Activated CD8-positive, alpha-beta memory T cell treated with anti-CD3 and anti-CD28 coated beads, Interleukin-2, amount 10 ng/mL, durations not matched to agents 7 days and 5 days (primary cell): Measurements from ENCODE around the gene WDR17. TPM values are rescaled to one million over a fixed set of nuclear protein-coding genes. Genes with fewer than 3 reads are reported as not detected.

Experiments used
- ATAC-seq: fragments of 150-1000 bp; cut with Tn5 transposase; one replicate; pipeline ENCODE4 v1.10.0; 2021; ENCODE audit warnings: moderate library complexity
- CTCF ChIA-PET: fragments of 350-600 bp; sonication (Branson Sonifier 250); formaldehyde crosslinking; loops from one replicate; lab custom pipeline; 2021; ENCODE audit warnings: antibody characterized with exemption; lab: Charles Lee
- DNase-seq: peaks from one replicate; pipeline ENCODE4 v3.0.0-alpha.2; 2020
- H3K27ac Mint-ChIP-seq: one replicate; pipeline ENCODE4 v1.8.0; 2021; ENCODE audit warnings: mild to moderate bottlenecking, mixed read lengths
- H3K27me3 Mint-ChIP-seq: one replicate; pipeline ENCODE4 v1.8.0; 2021; ENCODE audit warnings: mixed read lengths
- H3K36me3 Mint-ChIP-seq: one replicate; pipeline ENCODE4 v1.8.0; 2021; ENCODE audit warnings: mild to moderate bottlenecking, mixed read lengths
- H3K4me1 Mint-ChIP-seq: one replicate; pipeline ENCODE4 v1.8.0; 2021; ENCODE audit warnings: mixed read lengths
- H3K4me3 Mint-ChIP-seq: one replicate; pipeline ENCODE4 v1.8.0; 2021; ENCODE audit warnings: mild to moderate bottlenecking, moderate library complexity, mixed read lengths
- H3K9me3 Mint-ChIP-seq: one replicate; pipeline ENCODE4 v1.8.0; 2022; ENCODE audit warnings: low read depth, mixed read lengths
- total RNA-seq, 2 experiments: library from RNA; stranded (reverse); gene quantifications; one replicate each; pipeline ENCODE4 v1.2.3, GENCODE V29; 2021

Gene WDR17
- total RNA-seq, 2 experiments from 2014 or later: 0.26 to 0.44 TPM

DNA sequence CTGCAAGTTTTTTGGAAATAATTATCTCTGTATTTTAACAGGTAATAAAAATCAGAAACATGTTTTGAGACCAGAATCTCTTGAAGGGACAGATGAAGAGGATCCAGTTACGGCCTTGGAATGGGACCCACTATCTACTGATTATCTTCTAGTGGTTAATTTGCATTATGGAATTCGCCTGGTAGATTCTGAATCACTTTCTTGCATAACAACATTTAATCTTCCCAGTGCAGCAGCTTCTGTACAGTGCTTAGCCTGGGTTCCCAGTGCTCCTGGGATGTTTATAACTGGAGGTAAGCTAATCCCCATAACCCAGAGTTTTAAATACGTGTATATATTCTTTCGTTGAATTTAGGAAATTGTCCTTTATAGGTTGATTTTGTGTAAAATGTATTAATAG is 59.4 kb downstream of the WDR17 start:
- ATAC-seq: no peak
- CTCF ChIA-PET: no interaction called here
- Mint-ChIP-seq H3K4me1 (peaks cover 7% of the 10 kb centered on the region), H3K9me3 (no peaks in the 10 kb centered on the region), H3K27me3 (peaks cover 6% of the 10 kb centered on the region), H3K36me3 (no peaks in the 10 kb centered on the region), H3K27ac (no peak overlapping the region), H3K4me3 (no peak overlapping the region)
- DNase-seq: no peak

DNA sequence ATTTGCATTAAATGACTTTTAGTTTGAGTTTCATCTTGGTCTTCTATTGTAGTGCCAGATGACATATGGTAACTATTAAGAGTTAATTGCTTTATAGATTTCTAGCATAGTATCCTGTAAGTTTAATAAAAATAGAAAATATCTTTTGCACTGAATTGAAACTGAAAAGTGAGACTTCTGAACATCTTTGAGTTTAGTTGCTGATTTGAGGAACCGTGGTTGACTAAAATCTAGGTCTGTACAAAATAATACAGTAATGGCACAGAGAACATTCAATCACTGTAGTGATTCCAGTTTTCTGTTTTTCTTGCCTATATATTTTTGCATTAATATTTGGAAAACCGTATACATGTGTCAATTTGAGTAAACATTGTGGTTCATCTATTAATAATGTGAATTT is 69.0 kb downstream of the WDR17 start:
- H3K27me3 Mint-ChIP-seq: peaks cover 12% of the 10 kb centered on the region
- no peak overlapping the region for H3K4me3 Mint-ChIP-seq
- H3K36me3 Mint-ChIP-seq: no peaks in the 10 kb centered on the region
- DNase-seq: no peak
- no peak overlapping the region for H3K27ac Mint-ChIP-seq
- no peaks in the 10 kb centered on the region for H3K9me3 Mint-ChIP-seq
- ATAC-seq: no peak
- CTCF ChIA-PET: no interaction called here
- H3K4me1 Mint-ChIP-seq: no peaks in the 10 kb centered on the region

- no peak for ATAC-seq
- H3K36me3 Mint-ChIP-seq: no peaks in the 10 kb centered on the region
- CTCF ChIA-PET: interaction anchor here (0.6 kb wide), 1 partner anchor 143 kb away, joined by 3 read pairs; no protein-coding TSS in a partner anchor
Measured at GRCh38 chr4:176137631-176138030, 72.0 kb downstream of the WDR17 start.

DNA sequence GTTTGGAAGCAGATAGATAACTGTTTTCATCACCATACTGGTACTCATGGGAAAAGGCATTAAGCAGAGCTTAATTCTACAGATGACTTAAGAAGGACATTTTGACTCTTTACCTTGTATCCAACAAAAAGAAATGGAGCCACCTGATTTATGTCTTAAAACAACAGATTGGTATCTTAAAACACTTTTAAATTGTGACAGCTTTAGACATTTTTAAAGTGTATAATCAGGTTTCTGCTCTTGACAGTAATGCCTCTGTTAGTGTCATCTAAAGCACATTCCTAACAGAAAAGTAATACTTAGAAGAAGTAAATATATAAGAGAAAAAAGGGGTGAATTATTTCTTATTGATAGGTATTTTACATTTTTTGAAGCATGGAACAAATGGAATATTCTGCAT is 73.9 kb downstream of the WDR17 start:
- DNase-seq (no peak), ATAC-seq (no peak)
- CTCF ChIA-PET: no interaction called here
- peaks cover 11% of the 10 kb centered on the region for H3K27me3 Mint-ChIP-seq
- no peaks in the 10 kb centered on the region for H3K36me3 Mint-ChIP-seq
- no peaks in the 10 kb centered on the region for H3K4me1 Mint-ChIP-seq
- no peak overlapping the region for H3K4me3 Mint-ChIP-seq
- no peak overlapping the region for H3K27ac Mint-ChIP-seq
- H3K9me3 Mint-ChIP-seq: no peaks in the 10 kb centered on the region

More at GRCh38 chr4:176137631-176138030, 72.0 kb downstream of the WDR17 start:
- no peak for DNase-seq
- no peak overlapping the region for H3K27ac Mint-ChIP-seq
- H3K27me3 Mint-ChIP-seq: peaks cover 11% of the 10 kb centered on the region
- no peak overlapping the region for H3K4me3 Mint-ChIP-seq
- no peaks in the 10 kb centered on the region for H3K4me1 Mint-ChIP-seq
- no peaks in the 10 kb centered on the region for H3K9me3 Mint-ChIP-seq

DNA sequence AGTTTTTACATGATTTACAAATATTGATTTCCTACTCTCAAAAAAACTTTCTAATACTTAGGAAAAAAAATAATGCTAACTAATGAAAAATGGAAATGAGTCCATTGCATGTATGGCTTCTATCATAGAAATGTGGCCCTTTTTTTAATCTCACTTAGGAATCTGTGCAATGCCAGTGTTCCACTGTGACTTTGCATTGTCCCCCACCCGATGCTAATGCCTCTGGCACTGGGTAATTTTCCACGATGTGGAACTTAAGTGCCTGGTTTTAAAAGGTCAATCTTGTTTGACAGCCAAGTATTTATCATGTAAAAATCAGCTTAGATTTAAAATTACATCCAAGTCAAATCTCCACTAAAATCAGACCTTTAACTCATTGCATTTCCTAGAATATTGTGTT is 76.6 kb downstream of the WDR17 start:
- Mint-ChIP-seq H3K4me1 (no peaks in the 10 kb centered on the region), H3K4me3 (no peak overlapping the region), H3K27me3 (peaks cover 7% of the 10 kb centered on the region), H3K9me3 (no peaks in the 10 kb centered on the region), H3K36me3 (no peaks in the 10 kb centered on the region), H3K27ac (no peak overlapping the region)
- ATAC-seq (no peak), DNase-seq (no peak)
- CTCF ChIA-PET: no interaction called here

- Mint-ChIP-seq H3K9me3 (no peaks in the 10 kb centered on the region), H3K4me1 (no peaks in the 10 kb centered on the region), H3K27me3 (no peaks in the 10 kb centered on the region), H3K36me3 (no peaks in the 10 kb centered on the region), H3K27ac (no peak overlapping the region), H3K4me3 (no peak overlapping the region)
- DNase-seq (no peak), ATAC-seq (no peak)
- CTCF ChIA-PET: interaction anchor here (2.0 kb wide), 1 partner anchor 12 kb away, joined by 8 read pairs; no protein-coding TSS in a partner anchor
Measured at GRCh38 chr4:176149680-176150355, 84.2 kb downstream of the WDR17 start.

GRCh38 chr4:176150356-176150682 is 84.7 kb downstream of the WDR17 start:
- Mint-ChIP-seq H3K36me3 (no peaks in the 10 kb centered on the region), H3K27me3 (no peaks in the 10 kb centered on the region), H3K4me3 (no peak overlapping the region), H3K27ac (no peak overlapping the region), H3K4me1 (no peaks in the 10 kb centered on the region), H3K9me3 (no peaks in the 10 kb centered on the region)
- ATAC-seq (no peak), DNase-seq (no peak)
- CTCF ChIA-PET: interaction anchor here (2.0 kb wide), 1 partner anchor 11 kb away, joined by 8 read pairs; no protein-coding TSS in a partner anchor

DNA sequence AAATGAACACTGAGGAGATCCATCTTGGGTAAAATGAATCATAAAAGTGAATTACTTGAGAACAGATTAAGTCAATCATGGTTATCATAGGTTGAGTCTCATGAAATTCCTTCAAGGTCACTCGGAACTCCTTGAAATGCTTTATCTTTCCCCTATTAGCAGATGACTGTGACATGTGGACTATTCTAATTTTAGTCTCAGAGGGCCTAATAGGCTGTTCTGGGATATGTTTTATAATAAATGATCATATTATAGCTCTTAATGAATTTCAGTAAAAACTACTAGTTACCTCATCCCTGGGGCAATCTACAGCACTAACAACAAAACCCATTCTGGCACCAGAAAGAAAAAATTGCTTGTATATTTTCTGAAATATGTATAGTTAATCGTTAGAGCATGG is 85.1 kb downstream of the WDR17 start:
- Mint-ChIP-seq H3K36me3 (no peaks in the 10 kb centered on the region), H3K27ac (no peak overlapping the region), H3K4me3 (no peak overlapping the region), H3K9me3 (no peaks in the 10 kb centered on the region), H3K4me1 (no peaks in the 10 kb centered on the region), H3K27me3 (no peaks in the 10 kb centered on the region)
- DNase-seq: no peak
- no peak for ATAC-seq
- CTCF ChIA-PET: interaction anchor here (1.1 to 2.0 kb wide), 5 partner anchors 11 to 191 kb away, joined by 3 to 8 read pairs (median 3); no protein-coding TSS in a partner anchor

- ATAC-seq (no peak), DNase-seq (no peak)
- CTCF ChIA-PET: no interaction called here
- H3K4me3 Mint-ChIP-seq: no peak overlapping the region
- H3K9me3 Mint-ChIP-seq: no peaks in the 10 kb centered on the region
- no peaks in the 10 kb centered on the region for H3K4me1 Mint-ChIP-seq
- H3K27ac Mint-ChIP-seq: no peak overlapping the region
- peaks cover 1% of the 10 kb centered on the region for H3K27me3 Mint-ChIP-seq
- no peaks in the 10 kb centered on the region for H3K36me3 Mint-ChIP-seq
Measured at GRCh38 chr4:176153124-176153523, 87.5 kb downstream of the WDR17 start.

DNA sequence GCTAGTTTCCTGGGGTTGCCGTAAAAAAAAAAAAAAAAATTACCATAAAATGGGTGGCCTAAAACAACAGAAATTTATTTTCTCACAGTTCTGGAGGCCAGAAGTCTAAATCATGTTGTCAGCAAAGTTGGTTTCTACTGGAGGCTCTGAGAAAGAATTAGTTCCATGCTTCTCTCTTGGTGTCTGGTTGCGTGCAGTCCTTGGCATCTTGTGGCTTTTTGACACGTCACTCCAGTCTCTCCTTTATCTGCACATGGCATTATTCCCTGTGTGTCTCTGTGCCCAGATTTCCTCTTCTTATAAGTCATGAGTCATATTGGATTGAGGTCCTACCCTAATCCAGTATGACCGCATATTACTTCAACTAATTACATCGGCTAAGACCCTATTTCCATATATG is 91.0 kb downstream of the WDR17 start:
- no peaks in the 10 kb centered on the region for H3K36me3 Mint-ChIP-seq
- H3K27me3 Mint-ChIP-seq: peaks cover 6% of the 10 kb centered on the region
- ATAC-seq: no peak
- no peaks in the 10 kb centered on the region for H3K4me1 Mint-ChIP-seq
- CTCF ChIA-PET: no interaction called here
- DNase-seq: no peak
- no peak overlapping the region for H3K4me3 Mint-ChIP-seq
- no peak overlapping the region for H3K27ac Mint-ChIP-seq
- no peaks in the 10 kb centered on the region for H3K9me3 Mint-ChIP-seq

GRCh38 chr4:176163041-176163440 is 97.4 kb downstream of the WDR17 start:
- Mint-ChIP-seq H3K36me3 (no peaks in the 10 kb centered on the region), H3K27me3 (peaks cover 6% of the 10 kb centered on the region), H3K4me3 (no peak overlapping the region), H3K27ac (no peak overlapping the region), H3K9me3 (no peaks in the 10 kb centered on the region), H3K4me1 (no peaks in the 10 kb centered on the region)
- DNase-seq (no peak), ATAC-seq (no peak)
- CTCF ChIA-PET: no interaction called here

DNA sequence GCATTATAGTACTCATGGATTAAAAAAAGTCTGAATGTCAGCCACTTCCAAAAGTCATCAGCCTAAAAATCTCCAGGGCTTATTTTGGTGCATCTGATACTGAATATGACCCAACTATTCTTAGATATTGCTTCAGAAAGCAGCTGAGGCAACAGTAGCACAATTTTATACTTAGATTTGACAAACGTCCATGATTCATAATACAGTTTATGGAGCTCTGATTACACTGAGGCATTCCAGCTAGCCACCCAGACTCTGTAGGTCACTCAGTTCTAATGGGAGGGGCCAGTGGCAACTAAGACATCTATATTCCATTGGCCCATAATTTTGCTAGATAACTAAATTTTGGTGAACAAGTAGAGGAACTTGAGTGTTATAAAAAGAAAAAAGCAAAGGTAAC is 119.4 kb downstream of the WDR17 start:
- H3K4me3 Mint-ChIP-seq: no peak overlapping the region
- ATAC-seq: no peak
- H3K9me3 Mint-ChIP-seq: no peaks in the 10 kb centered on the region
- no peaks in the 10 kb centered on the region for H3K36me3 Mint-ChIP-seq
- no peak overlapping the region for H3K27ac Mint-ChIP-seq
- CTCF ChIA-PET: no interaction called here
- H3K27me3 Mint-ChIP-seq: peaks cover 44% of the 10 kb centered on the region
- H3K4me1 Mint-ChIP-seq: no peaks in the 10 kb centered on the region
- DNase-seq: no peak

- Mint-ChIP-seq H3K27ac (no peak overlapping the region), H3K4me3 (no peak overlapping the region), H3K4me1 (no peaks in the 10 kb centered on the region), H3K9me3 (no peaks in the 10 kb centered on the region), H3K27me3 (peaks cover 45% of the 10 kb centered on the region), H3K36me3 (no peaks in the 10 kb centered on the region)
- CTCF ChIA-PET: no interaction called here
- DNase-seq: no peak
- no peak for ATAC-seq
Measured at GRCh38 chr4:176186067-176186466, 120.4 kb downstream of the WDR17 start.

GRCh38 chr4:176186671-176187395 is 121.2 kb downstream of the WDR17 start:
- H3K4me1 Mint-ChIP-seq: no peaks in the 10 kb centered on the region
- H3K36me3 Mint-ChIP-seq: no peaks in the 10 kb centered on the region
- no peak overlapping the region for H3K4me3 Mint-ChIP-seq
- H3K27me3 Mint-ChIP-seq: peaks cover 53% of the 10 kb centered on the region
- no peak overlapping the region for H3K27ac Mint-ChIP-seq
- DNase-seq (no peak), ATAC-seq (no peak)
- no peaks in the 10 kb centered on the region for H3K9me3 Mint-ChIP-seq
- CTCF ChIA-PET: no interaction called here
